Measurements from ENCODE around the gene TFF1. TPM values are rescaled to one million over a fixed set of nuclear protein-coding genes. Genes with fewer than 3 reads are reported as not detected.

TFF1 gene
- polyA plus RNA-seq, 1 donor from 2014 or later, result not detected

- H3K4me2 ChIP-seq (ENCODE audit: low read length), result no peak overlapping the region
- no peaks in the 10 kb centered on the region for H3K79me2 ChIP-seq (replicated peaks; ENCODE audit: insufficient read depth, low read length)
- H3K9me3 ChIP-seq (ENCODE audit: low read length), result no peaks in the 10 kb centered on the region
- no peaks in the 10 kb centered on the region for H3K36me3 ChIP-seq (ENCODE audit: insufficient read depth, low read length)
- H3K27ac ChIP-seq (ENCODE audit: low read length), result no peak overlapping the region
- no peak overlapping the region for H3K9ac ChIP-seq (ENCODE audit: low read length)
- no peaks in the 10 kb centered on the region for H3F3A ChIP-seq (ENCODE audit: insufficient read depth, low read length, poor library complexity, severe bottlenecking)
- H3K4me3 ChIP-seq (ENCODE audit: low read length), result no peak overlapping the region
- no peaks in the 10 kb centered on the region for H3K27me3 ChIP-seq (ENCODE audit: insufficient read depth, low read depth, low read length)
- no peaks in the 10 kb centered on the region for H3K9me2 ChIP-seq (ENCODE audit: insufficient read depth, low read length)
- H4K20me1 ChIP-seq (ENCODE audit: insufficient read depth), result no peaks in the 10 kb centered on the region
- no peak overlapping the region for H2AFZ ChIP-seq (ENCODE audit: low read depth, low read length)
- no peak for TF ChIP-seq POLR2AphosphoS5 (IDR thresholded peaks at IDR 0.05)
- no peak for TF ChIP-seq RAD21 (conservative IDR thresholded peaks at IDR 0.05)
- TF ChIP-seq, protein P1, sequence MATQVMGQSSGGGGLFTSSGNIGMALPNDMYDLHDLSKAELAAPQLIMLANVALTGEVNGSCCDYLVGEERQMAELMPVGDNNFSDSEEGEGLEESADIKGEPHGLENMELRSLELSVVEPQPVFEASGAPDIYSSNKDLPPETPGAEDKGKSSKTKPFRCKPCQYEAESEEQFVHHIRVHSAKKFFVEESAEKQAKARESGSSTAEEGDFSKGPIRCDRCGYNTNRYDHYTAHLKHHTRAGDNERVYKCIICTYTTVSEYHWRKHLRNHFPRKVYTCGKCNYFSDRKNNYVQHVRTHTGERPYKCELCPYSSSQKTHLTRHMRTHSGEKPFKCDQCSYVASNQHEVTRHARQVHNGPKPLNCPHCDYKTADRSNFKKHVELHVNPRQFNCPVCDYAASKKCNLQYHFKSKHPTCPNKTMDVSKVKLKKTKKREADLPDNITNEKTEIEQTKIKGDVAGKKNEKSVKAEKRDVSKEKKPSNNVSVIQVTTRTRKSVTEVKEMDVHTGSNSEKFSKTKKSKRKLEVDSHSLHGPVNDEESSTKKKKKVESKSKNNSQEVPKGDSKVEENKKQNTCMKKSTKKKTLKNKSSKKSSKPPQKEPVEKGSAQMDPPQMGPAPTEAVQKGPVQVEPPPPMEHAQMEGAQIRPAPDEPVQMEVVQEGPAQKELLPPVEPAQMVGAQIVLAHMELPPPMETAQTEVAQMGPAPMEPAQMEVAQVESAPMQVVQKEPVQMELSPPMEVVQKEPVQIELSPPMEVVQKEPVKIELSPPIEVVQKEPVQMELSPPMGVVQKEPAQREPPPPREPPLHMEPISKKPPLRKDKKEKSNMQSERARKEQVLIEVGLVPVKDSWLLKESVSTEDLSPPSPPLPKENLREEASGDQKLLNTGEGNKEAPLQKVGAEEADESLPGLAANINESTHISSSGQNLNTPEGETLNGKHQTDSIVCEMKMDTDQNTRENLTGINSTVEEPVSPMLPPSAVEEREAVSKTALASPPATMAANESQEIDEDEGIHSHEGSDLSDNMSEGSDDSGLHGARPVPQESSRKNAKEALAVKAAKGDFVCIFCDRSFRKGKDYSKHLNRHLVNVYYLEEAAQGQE (IDR thresholded peaks at IDR 0.05; ENCODE audit: borderline replicate concordance), result no peak
- TF ChIP-seq, protein P2, sequence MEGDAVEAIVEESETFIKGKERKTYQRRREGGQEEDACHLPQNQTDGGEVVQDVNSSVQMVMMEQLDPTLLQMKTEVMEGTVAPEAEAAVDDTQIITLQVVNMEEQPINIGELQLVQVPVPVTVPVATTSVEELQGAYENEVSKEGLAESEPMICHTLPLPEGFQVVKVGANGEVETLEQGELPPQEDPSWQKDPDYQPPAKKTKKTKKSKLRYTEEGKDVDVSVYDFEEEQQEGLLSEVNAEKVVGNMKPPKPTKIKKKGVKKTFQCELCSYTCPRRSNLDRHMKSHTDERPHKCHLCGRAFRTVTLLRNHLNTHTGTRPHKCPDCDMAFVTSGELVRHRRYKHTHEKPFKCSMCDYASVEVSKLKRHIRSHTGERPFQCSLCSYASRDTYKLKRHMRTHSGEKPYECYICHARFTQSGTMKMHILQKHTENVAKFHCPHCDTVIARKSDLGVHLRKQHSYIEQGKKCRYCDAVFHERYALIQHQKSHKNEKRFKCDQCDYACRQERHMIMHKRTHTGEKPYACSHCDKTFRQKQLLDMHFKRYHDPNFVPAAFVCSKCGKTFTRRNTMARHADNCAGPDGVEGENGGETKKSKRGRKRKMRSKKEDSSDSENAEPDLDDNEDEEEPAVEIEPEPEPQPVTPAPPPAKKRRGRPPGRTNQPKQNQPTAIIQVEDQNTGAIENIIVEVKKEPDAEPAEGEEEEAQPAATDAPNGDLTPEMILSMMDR (IDR thresholded peaks at IDR 0.05; ENCODE audit: poor library complexity, severe bottlenecking), result no peak
- TF ChIP-seq SMC3 (conservative IDR thresholded peaks at IDR 0.05; ENCODE audit: poor library complexity), result no peak
- TF ChIP-seq TAF1 (IDR thresholded peaks at IDR 0.05; ENCODE audit: low read depth), result no peak
- TF ChIP-seq MXI1 (conservative IDR thresholded peaks at IDR 0.05; ENCODE audit: poor library complexity, severe bottlenecking), result no peak
- no peak for TF ChIP-seq EP300 (conservative IDR thresholded peaks at IDR 0.05; ENCODE audit: poor library complexity, severe bottlenecking)
- TF ChIP-seq EZH2 (IDR thresholded peaks at IDR 0.05; ENCODE audit: borderline replicate concordance, insufficient read depth, low read length, poor library complexity, severe bottlenecking), result no peak
These were observed 51.6 kb downstream of the TFF1 start for GRCh38 chr21:42314616-42315295.

GRCh38 chr21:42313501-42313969 lies 52.8 kb downstream of the TFF1 start:
- Histone ChIP-seq H3K27ac (ENCODE audit: low read length) (no peak overlapping the region), H3K9ac (ENCODE audit: low read length) (no peak overlapping the region), H3K4me3 (ENCODE audit: low read length) (no peak overlapping the region), H3K36me3 (ENCODE audit: insufficient read depth, low read length) (no peaks in the 10 kb centered on the region), H2AFZ (ENCODE audit: low read depth, low read length) (no peak overlapping the region), H3K9me2 (ENCODE audit: insufficient read depth, low read length) (no peaks in the 10 kb centered on the region), H4K20me1 (ENCODE audit: insufficient read depth) (no peaks in the 10 kb centered on the region), H3F3A (ENCODE audit: insufficient read depth, low read length, poor library complexity, severe bottlenecking) (no peaks in the 10 kb centered on the region), H3K79me2 (replicated peaks; ENCODE audit: insufficient read depth, low read length) (no peaks in the 10 kb centered on the region), H3K27me3 (ENCODE audit: insufficient read depth, low read depth, low read length) (no peaks in the 10 kb centered on the region), H3K4me2 (ENCODE audit: low read length) (no peak overlapping the region), H3K9me3 (ENCODE audit: low read length) (no peaks in the 10 kb centered on the region)
- no peak for TF ChIP-seq EP300 (conservative IDR thresholded peaks at IDR 0.05; ENCODE audit: poor library complexity, severe bottlenecking)
- TF ChIP-seq SMC3 (conservative IDR thresholded peaks at IDR 0.05; ENCODE audit: poor library complexity), result no peak
- TF ChIP-seq TAF1 (IDR thresholded peaks at IDR 0.05; ENCODE audit: low read depth), result no peak
- TF ChIP-seq, protein P2 (IDR thresholded peaks at IDR 0.05; ENCODE audit: poor library complexity, severe bottlenecking), result no peak
- no peak for TF ChIP-seq MXI1 (conservative IDR thresholded peaks at IDR 0.05; ENCODE audit: poor library complexity, severe bottlenecking)
- TF ChIP-seq, protein P1 (IDR thresholded peaks at IDR 0.05; ENCODE audit: borderline replicate concordance), result no peak
- no peak for TF ChIP-seq RAD21 (conservative IDR thresholded peaks at IDR 0.05)
- no peak for TF ChIP-seq POLR2AphosphoS5 (IDR thresholded peaks at IDR 0.05)
- TF ChIP-seq EZH2 (IDR thresholded peaks at IDR 0.05; ENCODE audit: borderline replicate concordance, insufficient read depth, low read length, poor library complexity, severe bottlenecking), result no peak

Data from neural cell (in vitro differentiated cells).